ENCODE data around the gene PCDHGA8.

DNA sequence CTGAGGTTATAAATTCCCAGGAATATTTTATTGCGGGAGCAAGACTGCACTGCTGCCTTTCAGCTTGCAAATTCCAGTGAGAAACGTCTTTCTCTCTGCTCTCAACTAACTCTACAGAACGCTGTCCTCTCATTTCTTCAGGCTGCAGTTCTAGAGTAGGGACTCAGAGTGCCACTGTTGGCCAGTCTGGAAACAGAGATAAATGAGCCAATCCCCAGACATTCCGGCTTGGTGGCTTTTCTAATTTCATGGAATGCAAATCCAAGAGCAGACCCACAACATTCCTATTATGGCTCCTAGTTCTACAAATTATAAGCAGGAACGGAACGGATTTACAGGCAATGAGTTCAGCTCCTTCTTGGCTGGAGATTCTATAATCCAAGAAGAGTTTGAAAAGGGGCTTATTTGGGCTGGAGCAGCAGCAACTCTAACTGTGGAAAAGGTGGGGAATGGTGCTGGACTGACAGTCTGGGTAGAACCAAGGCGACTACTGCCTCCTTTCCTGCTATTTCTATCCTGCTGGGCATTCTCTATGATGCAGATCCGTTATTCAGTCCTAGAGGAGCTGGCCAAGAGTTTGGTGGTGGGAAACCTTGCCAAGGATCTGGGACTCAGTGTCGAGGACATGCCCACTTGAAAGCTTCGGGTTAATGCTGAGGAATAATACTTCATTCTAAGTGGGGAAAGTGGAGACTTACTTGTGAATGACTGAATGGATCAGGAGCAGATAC, 47.1 kb downstream of the PCDHGA8 start:
- TF ChIP-seq, protein P1, sequence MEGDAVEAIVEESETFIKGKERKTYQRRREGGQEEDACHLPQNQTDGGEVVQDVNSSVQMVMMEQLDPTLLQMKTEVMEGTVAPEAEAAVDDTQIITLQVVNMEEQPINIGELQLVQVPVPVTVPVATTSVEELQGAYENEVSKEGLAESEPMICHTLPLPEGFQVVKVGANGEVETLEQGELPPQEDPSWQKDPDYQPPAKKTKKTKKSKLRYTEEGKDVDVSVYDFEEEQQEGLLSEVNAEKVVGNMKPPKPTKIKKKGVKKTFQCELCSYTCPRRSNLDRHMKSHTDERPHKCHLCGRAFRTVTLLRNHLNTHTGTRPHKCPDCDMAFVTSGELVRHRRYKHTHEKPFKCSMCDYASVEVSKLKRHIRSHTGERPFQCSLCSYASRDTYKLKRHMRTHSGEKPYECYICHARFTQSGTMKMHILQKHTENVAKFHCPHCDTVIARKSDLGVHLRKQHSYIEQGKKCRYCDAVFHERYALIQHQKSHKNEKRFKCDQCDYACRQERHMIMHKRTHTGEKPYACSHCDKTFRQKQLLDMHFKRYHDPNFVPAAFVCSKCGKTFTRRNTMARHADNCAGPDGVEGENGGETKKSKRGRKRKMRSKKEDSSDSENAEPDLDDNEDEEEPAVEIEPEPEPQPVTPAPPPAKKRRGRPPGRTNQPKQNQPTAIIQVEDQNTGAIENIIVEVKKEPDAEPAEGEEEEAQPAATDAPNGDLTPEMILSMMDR (IDR thresholded peaks at IDR 0.05; ENCODE audit: low read depth, low read length) = no peak
- TF ChIP-seq EZH2phosphoT487 (IDR thresholded peaks at IDR 0.05; ENCODE audit: low read depth) = no peak

Measured in OCI-LY3 (cell line).